Activated naive CD4-positive, alpha-beta T cell treated with anti-CD3 and anti-CD28 coated beads, Interleukin-2, amount 50 U/mL, for 24 hours (primary cell): ENCODE measurements around the gene PRKN.

Source experiments
- H3K27ac Mint-ChIP-seq: one replicate; pipeline ENCODE4 v1.8.0; 2021; ENCODE audit warnings: mild to moderate bottlenecking, mixed read lengths
- H3K27me3 Mint-ChIP-seq: one replicate; pipeline ENCODE4 v1.8.0; 2021; ENCODE audit warnings: mixed read lengths
- H3K36me3 Mint-ChIP-seq: one replicate; pipeline ENCODE4 v1.8.0; 2021; ENCODE audit warnings: mixed read lengths
- H3K4me1 Mint-ChIP-seq: one replicate; pipeline ENCODE4 v1.8.0; 2021; ENCODE audit warnings: mixed read lengths
- H3K4me3 Mint-ChIP-seq: one replicate; pipeline ENCODE4 v1.8.0; 2021; ENCODE audit warnings: mild to moderate bottlenecking, mixed read lengths
- H3K9me3 Mint-ChIP-seq: one replicate; pipeline ENCODE4 v1.8.0; 2021; ENCODE audit warnings: mixed read lengths

PRKN gene

GRCh38 chr6:161575523-161576254 lies 1151.9 kb downstream of the PRKN start:
- Mint-ChIP-seq H3K4me3 (no peak overlapping the region), H3K4me1 (no peaks in the 10 kb centered on the region), H3K9me3 (no peaks in the 10 kb centered on the region), H3K27ac (no peak overlapping the region), H3K36me3 (peaks cover 3% of the 10 kb centered on the region), H3K27me3 (no peaks in the 10 kb centered on the region)

GRCh38 chr6:161568885-161569456 lies 1158.6 kb downstream of the PRKN start:
- Mint-ChIP-seq H3K9me3 (no peaks in the 10 kb centered on the region), H3K27me3 (no peaks in the 10 kb centered on the region), H3K36me3 (peaks cover 4% of the 10 kb centered on the region), H3K27ac (no peak overlapping the region), H3K4me1 (no peaks in the 10 kb centered on the region), H3K4me3 (no peak overlapping the region)

GRCh38 chr6:161564952-161565351 lies 1162.6 kb downstream of the PRKN start:
- Mint-ChIP-seq H3K27ac (no peak overlapping the region), H3K9me3 (no peaks in the 10 kb centered on the region), H3K27me3 (no peaks in the 10 kb centered on the region), H3K4me1 (no peaks in the 10 kb centered on the region), H3K36me3 (peaks cover 1% of the 10 kb centered on the region), H3K4me3 (no peak overlapping the region)

GRCh38 chr6:161561908-161562307 lies 1165.7 kb downstream of the PRKN start:
- Mint-ChIP-seq H3K27ac (no peak overlapping the region), H3K9me3 (no peaks in the 10 kb centered on the region), H3K4me3 (no peak overlapping the region), H3K36me3 (no peaks in the 10 kb centered on the region), H3K27me3 (no peaks in the 10 kb centered on the region), H3K4me1 (no peaks in the 10 kb centered on the region)

- H3K4me1 Mint-ChIP-seq: no peaks in the 10 kb centered on the region
- peaks cover 14% of the 10 kb centered on the region for H3K9me3 Mint-ChIP-seq
- H3K27me3 Mint-ChIP-seq: no peaks in the 10 kb centered on the region
- H3K36me3 Mint-ChIP-seq: peaks cover 4% of the 10 kb centered on the region
- no peak overlapping the region for H3K27ac Mint-ChIP-seq
- no peak overlapping the region for H3K4me3 Mint-ChIP-seq
These were observed 1170.0 kb downstream of the PRKN start for GRCh38 chr6:161557333-161558107.

- Mint-ChIP-seq H3K36me3 (peaks cover 9% of the 10 kb centered on the region), H3K27ac (no peak overlapping the region), H3K4me1 (no peaks in the 10 kb centered on the region), H3K27me3 (no peaks in the 10 kb centered on the region), H3K4me3 (no peak overlapping the region), H3K9me3 (peaks cover 14% of the 10 kb centered on the region)
These were observed 1172.7 kb downstream of the PRKN start for GRCh38 chr6:161554883-161555282.

GRCh38 chr6:161549977-161550655 lies 1177.5 kb downstream of the PRKN start:
- no peaks in the 10 kb centered on the region for H3K27me3 Mint-ChIP-seq
- no peaks in the 10 kb centered on the region for H3K4me1 Mint-ChIP-seq
- H3K36me3 Mint-ChIP-seq: peaks cover 16% of the 10 kb centered on the region
- H3K9me3 Mint-ChIP-seq: peaks cover 13% of the 10 kb centered on the region
- no peak overlapping the region for H3K27ac Mint-ChIP-seq
- no peak overlapping the region for H3K4me3 Mint-ChIP-seq

- Mint-ChIP-seq H3K27ac (no peak overlapping the region), H3K4me3 (no peak overlapping the region), H3K9me3 (peaks cover 4% of the 10 kb centered on the region), H3K4me1 (no peaks in the 10 kb centered on the region), H3K27me3 (no peaks in the 10 kb centered on the region), H3K36me3 (peaks cover 13% of the 10 kb centered on the region)
These were observed 1178.8 kb downstream of the PRKN start for GRCh38 chr6:161548713-161549296.

GRCh38 chr6:161547617-161548016 lies 1179.9 kb downstream of the PRKN start:
- no peaks in the 10 kb centered on the region for H3K4me1 Mint-ChIP-seq
- no peaks in the 10 kb centered on the region for H3K27me3 Mint-ChIP-seq
- H3K36me3 Mint-ChIP-seq: peaks cover 11% of the 10 kb centered on the region
- no peak overlapping the region for H3K27ac Mint-ChIP-seq
- H3K4me3 Mint-ChIP-seq: no peak overlapping the region
- peaks cover 4% of the 10 kb centered on the region for H3K9me3 Mint-ChIP-seq

- Mint-ChIP-seq H3K36me3 (peaks cover 11% of the 10 kb centered on the region), H3K9me3 (peaks cover 4% of the 10 kb centered on the region), H3K4me3 (no peak overlapping the region), H3K27ac (no peak overlapping the region), H3K27me3 (no peaks in the 10 kb centered on the region), H3K4me1 (no peaks in the 10 kb centered on the region)
These were observed 1180.9 kb downstream of the PRKN start for GRCh38 chr6:161546632-161547031.

- H3K4me1 Mint-ChIP-seq: no peaks in the 10 kb centered on the region
- peaks cover 9% of the 10 kb centered on the region for H3K36me3 Mint-ChIP-seq
- peaks cover 4% of the 10 kb centered on the region for H3K9me3 Mint-ChIP-seq
- H3K27ac Mint-ChIP-seq: no peak overlapping the region
- H3K27me3 Mint-ChIP-seq: no peaks in the 10 kb centered on the region
- H3K4me3 Mint-ChIP-seq: no peak overlapping the region
These were observed 1181.8 kb downstream of the PRKN start for GRCh38 chr6:161545741-161546140.

GRCh38 chr6:161544801-161545480 lies 1182.6 kb downstream of the PRKN start:
- Mint-ChIP-seq H3K4me1 (no peaks in the 10 kb centered on the region), H3K4me3 (no peak overlapping the region), H3K36me3 (peaks cover 7% of the 10 kb centered on the region), H3K27ac (no peak overlapping the region), H3K9me3 (peaks cover 4% of the 10 kb centered on the region), H3K27me3 (no peaks in the 10 kb centered on the region)

- Mint-ChIP-seq H3K4me3 (no peak overlapping the region), H3K27ac (no peak overlapping the region), H3K4me1 (no peaks in the 10 kb centered on the region), H3K9me3 (peaks cover 4% of the 10 kb centered on the region), H3K36me3 (peaks cover 7% of the 10 kb centered on the region), H3K27me3 (no peaks in the 10 kb centered on the region)
These were observed 1183.8 kb downstream of the PRKN start for GRCh38 chr6:161543684-161544309.

- Mint-ChIP-seq H3K9me3 (peaks cover 4% of the 10 kb centered on the region), H3K4me1 (no peaks in the 10 kb centered on the region), H3K27me3 (no peaks in the 10 kb centered on the region), H3K36me3 (peaks cover 1% of the 10 kb centered on the region), H3K27ac (no peak overlapping the region), H3K4me3 (no peak overlapping the region)
These were observed 1185.1 kb downstream of the PRKN start for GRCh38 chr6:161542346-161542980.
